Measurements from ENCODE around the gene DIAPH2. TPM values are rescaled to one million over a fixed set of nuclear protein-coding genes. Genes with fewer than 3 reads are reported as not detected.

The DIAPH2 gene
- total and polyA plus RNA-seq, 2 of the 13 experiments (the other 11 are each of a cell fraction or from before 2014, with no cell fraction given) = 2.1 to 8.5 TPM

DNA sequence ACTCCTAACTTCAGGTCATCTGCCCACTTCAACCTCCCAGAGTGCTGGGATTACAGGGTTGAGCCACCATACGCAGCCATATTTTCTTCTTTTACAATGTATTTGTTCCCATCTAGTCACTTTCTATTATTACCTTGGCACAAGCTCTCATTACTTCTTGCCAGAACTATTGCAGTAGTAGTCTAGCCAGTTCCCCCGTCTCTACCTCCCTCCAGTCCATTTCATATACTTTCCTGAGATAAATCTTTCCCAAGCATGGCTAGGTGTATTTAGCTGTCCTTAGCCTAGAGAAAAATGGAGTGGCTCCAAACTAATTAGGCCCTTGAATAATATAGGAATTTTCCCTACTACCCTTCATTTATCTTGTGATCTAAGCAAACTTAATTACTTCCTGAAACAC lies 611.3 kb downstream of the DIAPH2 start:
- ATAC-seq (no peak), FAIRE-seq (no peak), DNase-seq (ENCODE audit: low spot score) (no peak)
- Histone ChIP-seq H3K27me3 (ENCODE audit: control insufficient read depth in 1 of 2, insufficient read depth in 2 of 2, low read length in 2 of 2) (no peaks in the 10 kb centered on the region), H3K27ac (ENCODE audit: extremely low read length, insufficient read depth, low read length) (no peak overlapping the region), H3K4me1 (ENCODE audit: insufficient read depth, low read length) (no peaks in the 10 kb centered on the region), H2AFZ (ENCODE audit: low read length) (no peak overlapping the region), H3K9me3 (ENCODE audit: low read length) (no peaks in the 10 kb centered on the region), H3K9ac (ENCODE audit: insufficient read depth, low read depth, low read length) (no peak overlapping the region), H3K4me2 (ENCODE audit: low read depth, low read length) (no peak overlapping the region), H3K79me2 (ENCODE audit: insufficient read depth, low read length) (no peaks in the 10 kb centered on the region), H3K36me3 (replicated peaks in 1 of 2; ENCODE audit: control insufficient read depth in 1 of 2, insufficient read depth in 2 of 2, low read length in 2 of 2) (no peaks in the 10 kb centered on the region), H3K4me3 (replicated peaks in 1 of 3; ENCODE audit: insufficient read depth in 1 of 3, low read depth in 2 of 3, low read length in 3 of 3) (no peak overlapping the region), H4K20me1 (ENCODE audit: insufficient read depth, low read length) (no peaks in the 10 kb centered on the region)
- TF ChIP-seq DR1 (CRISPR knock-in tag; IDR thresholded peaks at IDR 0.05) (no peak), THYN1 (CRISPR knock-in tag; IDR thresholded peaks at IDR 0.05; ENCODE audit: borderline replicate concordance, low read depth) (no peak), ZNF710 (CRISPR knock-in tag; IDR thresholded peaks at IDR 0.05; ENCODE audit: borderline replicate concordance) (no peak), ZFP62 (CRISPR knock-in tag; IDR thresholded peaks at IDR 0.05) (no peak), ZNF446 (CRISPR knock-in tag; IDR thresholded peaks at IDR 0.05) (no peak), HNRNPLL (IDR thresholded peaks at IDR 0.05; ENCODE audit: low read depth, low read length, poor library complexity, severe bottlenecking) (no peak), BHLHE40 (IDR thresholded peaks at IDR 0.05; ENCODE audit: low read length) (no peak), SP2 (CRISPR knock-in tag; IDR thresholded peaks at IDR 0.05) (no peak), ZNF207 (IDR thresholded peaks at IDR 0.05; ENCODE audit: borderline replicate concordance) (no peak), ZSCAN31 (CRISPR knock-in tag; IDR thresholded peaks at IDR 0.05; ENCODE audit: low read depth) (no peak), ZNF333 (CRISPR knock-in tag; IDR thresholded peaks at IDR 0.05; ENCODE audit: borderline replicate concordance) (no peak), SETDB1 (CRISPR knock-in tag; IDR thresholded peaks at IDR 0.05; ENCODE audit: borderline replicate concordance) (no peak), PHF5A (CRISPR knock-in tag; IDR thresholded peaks at IDR 0.05; ENCODE audit: low read depth, unreplicated experiment) (no peak), ZBTB21 (CRISPR knock-in tag; IDR thresholded peaks at IDR 0.05) (no peak), CEBPB (IDR thresholded peaks at IDR 0.05; ENCODE audit: borderline replicate concordance, low read depth, low read length) (no peak)
- TF ChIP-seq, protein P1, sequence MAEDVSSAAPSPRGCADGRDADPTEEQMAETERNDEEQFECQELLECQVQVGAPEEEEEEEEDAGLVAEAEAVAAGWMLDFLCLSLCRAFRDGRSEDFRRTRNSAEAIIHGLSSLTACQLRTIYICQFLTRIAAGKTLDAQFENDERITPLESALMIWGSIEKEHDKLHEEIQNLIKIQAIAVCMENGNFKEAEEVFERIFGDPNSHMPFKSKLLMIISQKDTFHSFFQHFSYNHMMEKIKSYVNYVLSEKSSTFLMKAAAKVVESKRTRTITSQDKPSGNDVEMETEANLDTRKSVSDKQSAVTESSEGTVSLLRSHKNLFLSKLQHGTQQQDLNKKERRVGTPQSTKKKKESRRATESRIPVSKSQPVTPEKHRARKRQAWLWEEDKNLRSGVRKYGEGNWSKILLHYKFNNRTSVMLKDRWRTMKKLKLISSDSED (CRISPR knock-in tag; IDR thresholded peaks at IDR 0.05) = no peak
- ChIA-PET CTCF (ENCODE audit: low intra/inter-chr PET ratio, low total read pairs) (no interaction called here), POLR2A (no interaction called here)
- in situ Hi-C loops (cut with HindIII; ENCODE audit: extremely low pct_ligation_motif_present, low pct_unique_long_range_greater_than_20kb) = no loop called here
- no TSS peak for BruUV-seq (replicated peaks)
- intact Hi-C loops (cut with micrococcal nuclease; ENCODE audit: unreplicated experiment) = no loop called here
- 98% methylated on average over 2 of the region's 2 CpGs for WGBS (ENCODE audit: low lambda C conversion rate)

Data from HepG2 (cell line).